ENCODE data around the gene CPXM1.
"Not testable (repeated sequence)": the region's sequence is repeated elsewhere in the genome, so short reads cannot be mapped to it uniquely, and the experiment has no call there.

CPXM1 gene

GRCh38 chr20:2834401-2835110 is 34.1 kb upstream of the CPXM1 start:
- DNase-seq (ENCODE audit: low spot score) (no peak), ATAC-seq (ENCODE audit: low read depth) (no peak)
- Histone ChIP-seq H3K27me3 (ENCODE audit: insufficient read depth, poor library complexity, severe bottlenecking) (no peaks in the 10 kb centered on the region), H3K4me1 (ENCODE audit: insufficient read depth, poor library complexity, severe bottlenecking) (peaks cover 11% of the 10 kb centered on the region), H3K36me3 (ENCODE audit: low read depth) (peaks cover 10% of the 10 kb centered on the region), H3K4me3 (ENCODE audit: severe bottlenecking) (no peak overlapping the region), H3K27ac (ENCODE audit: poor library complexity, severe bottlenecking) (no peak overlapping the region), H3K9me3 (ENCODE audit: severe bottlenecking) (no peaks in the 10 kb centered on the region)
- TF ChIP-seq, protein P1, sequence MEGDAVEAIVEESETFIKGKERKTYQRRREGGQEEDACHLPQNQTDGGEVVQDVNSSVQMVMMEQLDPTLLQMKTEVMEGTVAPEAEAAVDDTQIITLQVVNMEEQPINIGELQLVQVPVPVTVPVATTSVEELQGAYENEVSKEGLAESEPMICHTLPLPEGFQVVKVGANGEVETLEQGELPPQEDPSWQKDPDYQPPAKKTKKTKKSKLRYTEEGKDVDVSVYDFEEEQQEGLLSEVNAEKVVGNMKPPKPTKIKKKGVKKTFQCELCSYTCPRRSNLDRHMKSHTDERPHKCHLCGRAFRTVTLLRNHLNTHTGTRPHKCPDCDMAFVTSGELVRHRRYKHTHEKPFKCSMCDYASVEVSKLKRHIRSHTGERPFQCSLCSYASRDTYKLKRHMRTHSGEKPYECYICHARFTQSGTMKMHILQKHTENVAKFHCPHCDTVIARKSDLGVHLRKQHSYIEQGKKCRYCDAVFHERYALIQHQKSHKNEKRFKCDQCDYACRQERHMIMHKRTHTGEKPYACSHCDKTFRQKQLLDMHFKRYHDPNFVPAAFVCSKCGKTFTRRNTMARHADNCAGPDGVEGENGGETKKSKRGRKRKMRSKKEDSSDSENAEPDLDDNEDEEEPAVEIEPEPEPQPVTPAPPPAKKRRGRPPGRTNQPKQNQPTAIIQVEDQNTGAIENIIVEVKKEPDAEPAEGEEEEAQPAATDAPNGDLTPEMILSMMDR (IDR thresholded peaks at IDR 0.05; ENCODE audit: poor library complexity, severe bottlenecking), result no peak

GRCh38 chr20:2833761-2834160 is 33.3 kb upstream of the CPXM1 start:
- no peak for DNase-seq (ENCODE audit: low spot score)
- peaks cover 10% of the 10 kb centered on the region for H3K4me1 ChIP-seq (ENCODE audit: insufficient read depth, poor library complexity, severe bottlenecking)
- H3K27ac ChIP-seq (ENCODE audit: poor library complexity, severe bottlenecking), result no peak overlapping the region
- no peaks in the 10 kb centered on the region for H3K27me3 ChIP-seq (ENCODE audit: insufficient read depth, poor library complexity, severe bottlenecking)
- peaks cover 10% of the 10 kb centered on the region for H3K36me3 ChIP-seq (ENCODE audit: low read depth)
- no peak overlapping the region for H3K4me3 ChIP-seq (ENCODE audit: severe bottlenecking)
- no peak for ATAC-seq (ENCODE audit: low read depth)
- TF ChIP-seq, protein P1 (IDR thresholded peaks at IDR 0.05; ENCODE audit: poor library complexity, severe bottlenecking), result no peak
- no peaks in the 10 kb centered on the region for H3K9me3 ChIP-seq (ENCODE audit: severe bottlenecking)

DNA sequence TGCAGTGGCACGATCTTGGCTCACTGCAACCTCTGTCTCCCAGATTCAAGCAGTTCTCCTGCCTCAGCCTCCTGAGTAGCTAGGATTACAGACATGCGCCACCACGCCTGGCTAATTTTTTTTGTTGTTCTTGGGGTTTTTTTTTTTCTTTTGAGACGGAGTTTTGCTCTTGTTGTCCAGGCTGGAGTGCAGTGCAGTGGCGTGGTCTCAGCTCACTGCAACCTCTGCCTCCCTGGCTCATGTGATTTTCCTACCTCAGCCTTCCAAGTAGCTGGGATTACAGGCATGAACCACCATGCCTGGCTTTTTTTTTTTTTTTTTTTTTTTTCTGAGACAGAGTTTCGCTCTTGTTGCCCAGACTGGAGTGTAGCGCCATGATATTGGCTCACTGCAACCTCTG is 30.8 kb upstream of the CPXM1 start:
- not testable (repeated sequence) for DNase-seq (ENCODE audit: low spot score); H3K27ac ChIP-seq (ENCODE audit: poor library complexity, severe bottlenecking); H3K36me3 ChIP-seq (ENCODE audit: low read depth); H3K27me3 ChIP-seq (ENCODE audit: insufficient read depth, poor library complexity, severe bottlenecking); H3K4me3 ChIP-seq (ENCODE audit: severe bottlenecking); H3K9me3 ChIP-seq (ENCODE audit: severe bottlenecking); ATAC-seq (ENCODE audit: low read depth)
- peaks cover 10% of the 10 kb centered on the region for H3K4me1 ChIP-seq (ENCODE audit: insufficient read depth, poor library complexity, severe bottlenecking)

- TF ChIP-seq, protein P1 (IDR thresholded peaks at IDR 0.05; ENCODE audit: poor library complexity, severe bottlenecking), result no peak
- peaks cover 12% of the 10 kb centered on the region for H3K27me3 ChIP-seq (ENCODE audit: insufficient read depth, poor library complexity, severe bottlenecking)
- H3K4me3 ChIP-seq (ENCODE audit: severe bottlenecking), result no peak overlapping the region
- no peak overlapping the region for H3K27ac ChIP-seq (ENCODE audit: poor library complexity, severe bottlenecking)
- no peaks in the 10 kb centered on the region for H3K9me3 ChIP-seq (ENCODE audit: severe bottlenecking)
- H3K36me3 ChIP-seq (ENCODE audit: low read depth), result no peaks in the 10 kb centered on the region
- ATAC-seq (ENCODE audit: low read depth), result no peak
- H3K4me1 ChIP-seq (ENCODE audit: insufficient read depth, poor library complexity, severe bottlenecking), result peaks cover 10% of the 10 kb centered on the region
- DNase-seq (ENCODE audit: low spot score), result no peak
Observed at GRCh38 chr20:2829376-2829775, 28.9 kb upstream of the CPXM1 start.

DNA sequence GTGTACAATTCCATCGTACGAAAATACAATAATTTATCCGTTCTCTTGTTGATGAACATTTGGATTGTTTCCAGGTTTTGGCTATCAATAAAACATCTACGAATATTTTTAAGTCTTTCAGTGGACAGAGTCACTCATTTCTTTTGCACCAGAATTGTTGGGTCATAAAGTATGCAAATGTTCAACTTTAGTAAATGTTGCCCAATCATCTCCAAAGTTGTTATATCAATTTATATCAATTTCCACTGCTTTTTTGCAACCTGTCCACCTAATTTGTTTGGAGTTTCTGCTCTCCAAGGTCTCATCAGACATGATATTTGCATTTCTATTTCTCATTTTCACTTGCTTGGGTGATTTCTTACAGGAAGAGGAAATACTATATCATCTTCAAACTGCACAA is 26.2 kb upstream of the CPXM1 start:
- Histone ChIP-seq H3K4me1 (ENCODE audit: insufficient read depth, poor library complexity, severe bottlenecking) (no peaks in the 10 kb centered on the region), H3K4me3 (ENCODE audit: severe bottlenecking) (no peak overlapping the region), H3K9me3 (ENCODE audit: severe bottlenecking) (no peaks in the 10 kb centered on the region), H3K36me3 (ENCODE audit: low read depth) (no peaks in the 10 kb centered on the region), H3K27ac (ENCODE audit: poor library complexity, severe bottlenecking) (no peak overlapping the region), H3K27me3 (ENCODE audit: insufficient read depth, poor library complexity, severe bottlenecking) (peaks cover 17% of the 10 kb centered on the region)
- TF ChIP-seq, protein P1 (IDR thresholded peaks at IDR 0.05; ENCODE audit: poor library complexity, severe bottlenecking), result no peak
- DNase-seq (ENCODE audit: low spot score) (no peak), ATAC-seq (ENCODE audit: low read depth) (no peak)

All from RWPE2 (cell line).